Occipital lobe (tissue), 2 donors: ENCODE data around the gene RABEP1. TPM values are rescaled to one million over a fixed set of nuclear protein-coding genes. Genes with fewer than 3 reads are reported as not detected.
A peak's percentile ranks its signal among the peaks of the same experiment; 100 is the strongest.
"Not testable (repeated sequence)": the region's sequence is repeated elsewhere in the genome, so short reads cannot be mapped to it uniquely, and the experiment has no call there.

Source experiments
- DNase-seq: peaks from one replicate; lab custom pipeline; 2025; lab: John Stamatoyannopoulos, UW
- total RNA-seq: library from RNA; depleted of rRNA; stranded (reverse); fragments of >200 nt; gene quantifications from one replicate; pipeline ENCODE4 v1.2.3, GENCODE V29; 2014

Gene RABEP1, protein sequence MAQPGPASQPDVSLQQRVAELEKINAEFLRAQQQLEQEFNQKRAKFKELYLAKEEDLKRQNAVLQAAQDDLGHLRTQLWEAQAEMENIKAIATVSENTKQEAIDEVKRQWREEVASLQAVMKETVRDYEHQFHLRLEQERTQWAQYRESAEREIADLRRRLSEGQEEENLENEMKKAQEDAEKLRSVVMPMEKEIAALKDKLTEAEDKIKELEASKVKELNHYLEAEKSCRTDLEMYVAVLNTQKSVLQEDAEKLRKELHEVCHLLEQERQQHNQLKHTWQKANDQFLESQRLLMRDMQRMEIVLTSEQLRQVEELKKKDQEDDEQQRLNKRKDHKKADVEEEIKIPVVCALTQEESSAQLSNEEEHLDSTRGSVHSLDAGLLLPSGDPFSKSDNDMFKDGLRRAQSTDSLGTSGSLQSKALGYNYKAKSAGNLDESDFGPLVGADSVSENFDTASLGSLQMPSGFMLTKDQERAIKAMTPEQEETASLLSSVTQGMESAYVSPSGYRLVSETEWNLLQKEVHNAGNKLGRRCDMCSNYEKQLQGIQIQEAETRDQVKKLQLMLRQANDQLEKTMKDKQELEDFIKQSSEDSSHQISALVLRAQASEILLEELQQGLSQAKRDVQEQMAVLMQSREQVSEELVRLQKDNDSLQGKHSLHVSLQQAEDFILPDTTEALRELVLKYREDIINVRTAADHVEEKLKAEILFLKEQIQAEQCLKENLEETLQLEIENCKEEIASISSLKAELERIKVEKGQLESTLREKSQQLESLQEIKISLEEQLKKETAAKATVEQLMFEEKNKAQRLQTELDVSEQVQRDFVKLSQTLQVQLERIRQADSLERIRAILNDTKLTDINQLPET
- total RNA-seq, result 94.5 TPM

GRCh38 chr17:5281814-5282641 is at the start of gene RABEP1:
Gene RABEP1 (plus strand): TSS chr17:5282284. CDS start chr17:5282487, 203 bp downstream.
- peak; percentile 85 for DNase-seq

- DNase-seq, result not testable (repeated sequence)
Observed at GRCh38 chr17:5233492-5233891, 48.6 kb upstream of the RABEP1 start.

DNA sequence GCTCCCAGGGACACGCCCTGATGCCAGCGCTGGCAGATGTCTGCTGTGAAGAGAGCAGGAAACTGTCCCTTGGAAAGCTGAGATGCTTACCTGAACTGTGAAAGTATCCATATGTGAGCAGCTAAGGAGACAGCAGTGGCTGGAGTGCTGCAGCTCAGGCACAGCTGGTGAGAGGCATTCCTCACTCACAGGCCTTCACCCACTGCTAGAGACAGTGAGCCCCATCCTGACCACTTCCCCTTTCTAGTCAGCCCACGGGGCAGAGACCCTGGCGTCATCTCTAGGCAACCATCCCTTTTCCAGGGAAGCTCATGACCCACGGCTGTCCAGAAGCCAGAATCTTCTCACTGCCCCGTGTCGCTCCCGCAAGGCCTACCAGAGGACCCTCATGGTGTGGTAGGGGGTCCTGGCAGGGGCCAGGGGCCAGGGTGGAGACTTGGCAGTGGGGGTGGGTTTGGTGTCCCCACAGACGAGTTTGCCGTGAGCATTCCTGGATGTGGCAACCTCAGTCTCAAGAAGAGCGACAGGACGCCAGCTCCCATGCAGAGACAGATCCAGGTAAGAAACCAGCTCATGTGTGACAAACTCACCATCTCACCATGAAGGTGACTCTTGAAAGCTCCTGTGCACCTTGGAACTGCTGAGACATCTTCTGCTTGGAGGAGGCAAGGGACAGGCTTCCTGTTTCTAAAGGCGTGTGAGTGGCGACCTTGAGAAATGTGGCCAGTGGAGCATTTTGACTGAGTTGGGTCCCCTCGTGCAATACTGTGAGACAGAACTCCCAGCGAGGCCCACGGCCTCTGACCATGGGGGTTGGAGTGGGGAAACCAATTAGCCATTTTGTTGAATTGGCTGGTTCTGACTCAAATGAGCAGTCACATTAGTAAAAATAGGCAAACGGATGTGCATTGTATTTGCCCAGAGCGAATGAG is 47.2 kb upstream of the RABEP1 start, which contains the start of gene SCIMP:
Gene SCIMP (minus strand): TSS at position 216 of the 932 bp plus-strand sequence. CDS start 105 bp downstream, at position 111.
- DNase-seq, result no peak

DNA sequence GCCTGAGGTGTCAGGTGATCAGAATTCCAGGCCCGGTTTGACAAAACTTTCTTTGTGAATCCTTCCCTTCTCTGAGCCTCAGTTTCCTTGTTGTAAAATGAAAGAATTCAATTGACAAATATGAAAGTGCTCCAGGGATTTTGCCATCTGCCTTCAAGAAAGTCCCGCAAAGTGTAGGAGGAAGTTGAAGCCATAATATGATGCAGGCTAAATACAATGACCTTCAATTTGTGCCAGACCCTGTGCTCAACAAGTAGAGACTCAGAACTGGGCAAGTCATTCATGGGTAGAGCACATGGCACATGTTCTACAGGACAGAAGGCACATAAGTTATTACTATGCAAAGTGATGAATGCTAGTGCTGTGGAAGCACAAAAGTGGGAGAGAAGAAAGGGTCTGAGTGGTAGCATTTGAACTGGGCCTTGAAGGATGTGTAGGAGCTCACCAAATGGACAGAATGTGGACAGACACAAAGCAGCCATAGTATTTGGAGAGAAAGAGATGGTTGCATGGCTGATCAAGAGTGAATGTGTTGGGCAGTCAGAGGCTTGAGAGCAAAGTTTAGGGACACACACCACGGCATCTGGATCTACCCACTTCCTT is 45.0 kb upstream of the RABEP1 start:
- DNase-seq, result no peak

DNA sequence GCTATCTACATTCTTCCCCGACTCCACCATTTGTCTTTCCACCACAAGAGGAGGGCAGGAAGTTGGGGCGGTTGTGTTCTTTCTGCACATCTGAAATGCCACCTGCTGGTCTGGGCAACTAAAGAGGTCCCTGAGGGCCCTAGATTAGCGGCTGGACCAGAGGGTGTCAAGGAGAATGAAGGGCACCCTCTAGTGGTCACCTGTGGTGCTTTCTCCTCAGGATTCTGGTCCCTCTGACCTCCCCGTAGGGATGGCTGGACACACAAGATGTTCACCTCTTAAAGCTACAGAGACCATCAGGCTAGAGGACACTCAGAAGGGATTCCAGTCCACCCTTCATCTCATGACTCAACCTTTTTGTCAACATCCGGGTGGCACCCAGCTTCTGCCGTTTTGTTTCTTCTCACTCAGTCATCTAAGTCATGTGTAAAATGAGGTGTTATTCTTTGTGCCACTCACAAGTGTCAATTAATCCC is 44.5 kb upstream of the RABEP1 start:
- DNase-seq, result no peak

DNA sequence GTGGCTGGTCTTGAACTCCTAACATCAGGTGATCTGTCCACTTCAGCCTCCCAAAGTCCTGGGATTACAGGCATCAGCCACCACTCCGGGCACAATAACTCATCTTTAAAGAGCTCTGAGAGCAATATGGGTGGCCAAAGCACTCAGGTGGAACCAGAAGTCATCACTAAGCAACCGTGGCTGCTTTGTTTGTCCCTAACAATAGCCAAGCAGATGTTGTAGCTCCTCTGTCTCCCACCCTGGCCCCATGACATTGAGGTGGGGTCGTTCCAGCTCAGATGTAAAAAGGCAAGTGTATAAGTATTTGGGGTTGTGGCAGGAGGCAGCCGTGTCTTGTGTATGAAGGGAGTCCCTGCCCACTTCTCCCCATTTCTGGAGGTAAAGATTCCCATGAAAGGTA is 43.8 kb upstream of the RABEP1 start:
- no peak for DNase-seq

DNA sequence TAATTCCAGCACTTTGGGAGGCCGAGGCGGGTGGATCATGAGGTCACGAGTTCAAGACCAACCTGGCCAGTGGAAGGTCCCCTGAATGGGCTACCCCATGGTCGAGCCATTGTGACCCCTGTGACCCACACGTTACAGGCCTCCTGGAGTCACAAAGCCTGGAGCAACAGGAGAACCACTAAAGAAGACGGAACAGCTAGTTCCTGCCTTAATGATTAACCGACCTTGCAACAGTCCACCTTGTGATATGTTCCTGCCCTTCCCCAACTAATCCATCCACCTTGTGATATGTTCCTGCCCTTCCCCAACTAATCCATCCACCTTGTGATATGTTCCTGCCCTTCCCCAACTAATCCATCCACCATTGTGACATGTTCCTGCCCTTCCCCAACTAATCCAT is 42.3 kb upstream of the RABEP1 start:
- DNase-seq, result not testable (repeated sequence)

DNA sequence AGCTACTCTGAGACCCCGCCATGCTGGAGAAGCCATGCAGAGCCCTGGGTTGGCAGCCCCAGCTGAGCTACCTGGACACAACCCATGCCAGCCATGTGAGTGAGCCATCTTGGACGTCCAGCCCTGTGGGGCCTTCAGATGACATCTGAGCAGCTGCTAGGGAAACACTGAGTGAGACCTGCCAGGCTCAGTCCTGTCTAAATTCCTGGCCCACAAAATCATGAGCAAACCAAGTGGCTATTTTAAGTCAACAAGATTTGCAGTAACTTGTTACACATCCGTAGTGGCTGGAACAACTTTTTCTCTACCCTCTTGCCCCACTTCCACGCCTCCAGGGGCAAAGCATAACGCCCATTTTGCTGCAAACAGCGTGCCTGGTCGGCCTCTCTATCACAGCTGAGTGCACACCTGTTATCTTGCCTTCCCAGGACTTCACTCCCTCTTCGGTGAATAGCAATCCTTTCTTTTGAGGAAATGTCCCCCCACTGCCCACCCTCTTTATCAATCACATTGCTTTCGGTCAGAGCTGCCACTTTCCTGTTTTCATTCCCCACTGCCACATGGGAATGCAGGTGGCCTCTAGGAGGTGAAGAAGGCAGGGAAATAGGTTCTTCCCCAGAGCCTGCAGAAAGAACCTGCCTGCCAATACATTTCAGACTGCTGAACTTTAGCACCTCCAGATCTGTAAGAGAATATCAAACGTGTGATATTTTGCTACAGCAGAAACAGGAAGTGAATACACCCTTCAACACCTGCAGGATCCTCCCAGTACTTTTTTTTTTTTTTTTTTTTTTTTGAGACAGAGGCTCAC is 40.0 kb upstream of the RABEP1 start:
- no peak for DNase-seq

GRCh38 chr17:5247621-5248020 is 34.5 kb upstream of the RABEP1 start:
- no peak for DNase-seq

- DNase-seq, result no peak
Observed at GRCh38 chr17:5248821-5249479, 33.1 kb upstream of the RABEP1 start.

- peak; percentile 58 for DNase-seq
Observed at GRCh38 chr17:5249615-5250014, 32.5 kb upstream of the RABEP1 start.

- no peak for DNase-seq
Observed at GRCh38 chr17:5254414-5254813, 27.7 kb upstream of the RABEP1 start.

GRCh38 chr17:5254903-5255521 is 27.1 kb upstream of the RABEP1 start:
- DNase-seq, result no peak

DNA sequence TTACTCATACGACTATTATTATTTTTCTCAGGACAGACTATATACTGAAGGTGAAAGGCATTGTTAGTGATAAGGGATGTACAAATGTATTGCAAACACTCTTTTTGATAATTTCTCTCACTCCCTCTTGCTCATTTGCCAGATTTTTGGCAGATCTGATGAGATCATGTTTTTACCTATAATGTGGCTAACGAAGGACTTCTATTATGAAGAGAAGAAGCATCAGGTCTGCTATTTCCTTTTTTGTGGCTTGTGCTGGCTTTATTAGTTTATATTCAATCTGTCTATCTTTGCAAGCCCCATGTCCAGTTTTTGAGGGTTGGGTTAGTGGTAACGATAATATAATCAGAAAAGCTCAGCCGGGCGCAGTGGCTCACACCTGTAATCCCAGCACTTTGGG is 25.0 kb upstream of the RABEP1 start:
- DNase-seq, result no peak

DNA sequence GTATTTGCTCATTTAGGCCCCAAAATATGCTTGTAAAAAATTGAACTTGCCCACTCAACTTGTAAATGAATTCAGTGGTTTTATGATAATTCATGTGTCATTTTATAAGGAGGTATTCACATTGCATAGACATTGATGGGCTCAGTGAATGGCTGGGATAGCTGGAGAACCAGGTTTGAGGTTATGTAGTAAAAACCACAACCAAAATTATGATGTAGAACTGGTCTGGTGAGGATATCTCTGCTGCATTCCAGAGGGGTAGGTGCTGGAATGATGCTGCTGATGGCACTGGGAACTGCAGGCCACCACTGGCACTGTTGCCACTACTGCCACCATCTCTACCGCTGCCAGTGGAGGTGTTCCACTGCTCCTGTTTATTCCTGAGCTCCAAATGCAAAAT is 21.5 kb upstream of the RABEP1 start:
- no peak for DNase-seq

GRCh38 chr17:5262416-5262991 is 19.6 kb upstream of the RABEP1 start:
- no peak for DNase-seq

- no peak for DNase-seq
Observed at GRCh38 chr17:5263441-5263840, 18.6 kb upstream of the RABEP1 start.

- DNase-seq, result no peak
Observed at GRCh38 chr17:5264893-5265292, 17.2 kb upstream of the RABEP1 start.
